GM21515 (cell line): ENCODE data around the gene SETD1B.

ENCODE experiments used
- ATAC-seq: cut with Tn5 transposase; IDR thresholded peaks from one replicate; pipeline ENCODE4 v1.9.1; 2021; ENCODE audit not compliant: unreplicated experiment

SETD1B gene

GRCh38 chr12:121807642-121808347, 4.0 kb downstream of the SETD1B start:
- ATAC-seq = no peak

- no peak for ATAC-seq
These were observed 4.8 kb downstream of the SETD1B start for GRCh38 chr12:121808623-121809022.

DNA sequence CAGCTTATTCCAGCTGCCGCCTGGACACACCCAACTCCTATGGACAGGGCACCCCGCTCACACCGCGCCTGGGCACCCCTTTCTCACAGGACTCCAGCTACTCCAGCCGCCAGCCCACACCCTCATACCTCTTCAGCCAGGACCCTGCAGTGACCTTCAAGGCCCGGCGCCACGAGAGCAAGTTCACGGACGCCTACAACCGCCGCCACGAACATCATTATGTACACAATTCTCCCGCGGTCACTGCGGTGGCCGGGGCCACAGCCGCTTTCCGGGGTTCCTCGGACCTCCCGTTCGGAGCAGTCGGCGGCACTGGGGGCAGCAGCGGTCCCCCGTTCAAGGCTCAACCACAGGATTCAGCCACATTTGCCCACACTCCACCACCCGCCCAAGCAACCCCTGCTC, 5.9 kb downstream of the SETD1B start:
- no peak for ATAC-seq

DNA sequence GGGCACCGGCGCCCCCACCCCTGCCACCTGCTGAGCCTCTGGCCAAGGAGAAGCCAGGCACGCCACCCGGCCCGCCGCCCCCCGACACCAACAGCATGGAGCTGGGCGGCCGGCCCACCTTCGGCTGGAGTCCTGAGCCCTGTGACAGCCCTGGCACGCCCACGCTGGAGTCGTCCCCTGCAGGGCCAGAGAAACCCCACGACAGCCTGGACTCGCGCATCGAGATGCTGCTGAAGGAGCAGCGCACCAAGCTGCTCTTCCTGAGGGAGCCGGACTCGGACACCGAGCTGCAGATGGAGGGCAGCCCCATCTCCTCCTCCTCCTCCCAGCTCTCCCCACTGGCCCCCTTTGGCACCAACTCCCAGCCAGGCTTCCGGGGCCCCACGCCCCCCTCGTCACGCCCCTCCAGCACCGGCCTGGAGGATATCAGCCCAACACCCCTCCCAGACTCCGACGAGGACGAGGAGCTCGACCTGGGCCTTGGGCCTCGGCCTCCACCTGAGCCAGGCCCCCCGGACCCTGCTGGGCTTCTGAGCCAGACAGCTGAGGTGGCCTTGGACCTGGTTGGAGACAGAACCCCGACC, 6.5 kb downstream of the SETD1B start:
- ATAC-seq = no peak

GRCh38 chr12:121810833-121811433, 7.1 kb downstream of the SETD1B start:
- no peak for ATAC-seq

- no peak for ATAC-seq
These were observed 7.9 kb downstream of the SETD1B start for GRCh38 chr12:121811434-121812319.

DNA sequence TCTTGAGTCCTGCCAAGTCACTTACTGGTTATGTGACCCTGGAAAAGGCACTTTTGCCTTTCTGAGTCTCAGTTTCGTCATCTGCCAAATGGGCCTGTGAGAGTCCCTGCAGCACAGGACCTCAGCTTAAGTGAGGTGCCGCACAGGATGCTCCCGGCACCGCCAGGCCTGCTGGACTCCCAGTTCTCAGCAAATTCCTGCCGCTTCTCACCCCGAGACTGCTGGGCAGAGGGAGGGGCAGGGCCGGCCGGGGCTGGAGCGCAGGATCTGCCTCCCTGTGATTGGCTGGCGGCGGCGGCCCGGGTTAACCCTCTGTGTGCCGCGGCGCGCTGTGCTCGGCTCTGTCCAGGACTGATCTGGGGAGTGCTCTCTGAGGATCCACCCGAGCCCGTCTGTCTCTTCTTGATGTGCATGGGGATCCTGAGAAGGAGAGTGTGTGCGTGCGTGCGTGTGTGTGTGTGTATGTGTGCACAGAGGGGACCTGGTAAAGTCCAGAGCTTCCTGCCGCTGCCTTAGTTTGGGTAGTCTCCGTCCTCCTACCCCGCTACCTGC, 8.6 kb downstream of the SETD1B start:
- no peak for ATAC-seq

GRCh38 chr12:121812921-121813896, 9.4 kb downstream of the SETD1B start:
- no peak for ATAC-seq

DNA sequence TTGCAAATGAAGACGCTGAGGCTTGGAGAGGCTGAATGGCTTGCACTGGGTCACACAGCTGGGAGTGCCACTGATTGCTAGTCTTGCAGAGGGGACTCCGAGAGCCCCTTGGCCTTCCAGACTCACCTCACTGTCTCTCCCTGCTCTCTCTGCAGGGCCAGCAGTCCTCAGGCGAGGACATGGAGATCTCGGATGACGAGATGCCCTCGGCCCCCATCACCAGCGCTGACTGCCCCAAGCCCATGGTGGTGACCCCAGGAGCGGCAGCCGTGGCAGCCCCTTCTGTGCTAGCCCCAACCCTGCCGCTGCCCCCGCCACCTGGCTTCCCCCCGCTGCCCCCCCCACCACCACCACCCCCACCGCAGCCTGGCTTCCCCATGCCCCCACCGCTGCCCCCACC, 10.1 kb downstream of the SETD1B start:
- ATAC-seq = no peak

- no peak for ATAC-seq
These were observed 10.8 kb downstream of the SETD1B start for GRCh38 chr12:121814429-121815119.

DNA sequence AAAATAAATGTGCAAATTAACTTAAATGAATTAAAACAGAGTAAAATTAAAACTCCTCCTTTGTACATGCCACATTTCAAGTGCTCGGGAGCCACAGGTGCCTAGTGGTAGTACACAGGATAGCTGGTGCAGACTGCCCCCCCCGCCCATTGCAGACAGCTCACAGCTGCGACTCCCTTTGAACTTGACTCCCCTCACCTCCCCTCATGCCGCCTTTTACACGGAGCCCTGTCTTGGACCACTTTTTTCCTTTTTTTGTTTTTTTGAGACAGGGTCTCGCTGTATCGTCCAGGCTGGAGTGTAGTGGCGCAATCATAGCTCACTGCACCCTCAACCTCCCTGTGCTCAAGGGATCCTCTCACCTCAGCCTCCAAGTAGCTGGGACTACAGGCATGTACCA, 11.5 kb downstream of the SETD1B start:
- no peak for ATAC-seq

DNA sequence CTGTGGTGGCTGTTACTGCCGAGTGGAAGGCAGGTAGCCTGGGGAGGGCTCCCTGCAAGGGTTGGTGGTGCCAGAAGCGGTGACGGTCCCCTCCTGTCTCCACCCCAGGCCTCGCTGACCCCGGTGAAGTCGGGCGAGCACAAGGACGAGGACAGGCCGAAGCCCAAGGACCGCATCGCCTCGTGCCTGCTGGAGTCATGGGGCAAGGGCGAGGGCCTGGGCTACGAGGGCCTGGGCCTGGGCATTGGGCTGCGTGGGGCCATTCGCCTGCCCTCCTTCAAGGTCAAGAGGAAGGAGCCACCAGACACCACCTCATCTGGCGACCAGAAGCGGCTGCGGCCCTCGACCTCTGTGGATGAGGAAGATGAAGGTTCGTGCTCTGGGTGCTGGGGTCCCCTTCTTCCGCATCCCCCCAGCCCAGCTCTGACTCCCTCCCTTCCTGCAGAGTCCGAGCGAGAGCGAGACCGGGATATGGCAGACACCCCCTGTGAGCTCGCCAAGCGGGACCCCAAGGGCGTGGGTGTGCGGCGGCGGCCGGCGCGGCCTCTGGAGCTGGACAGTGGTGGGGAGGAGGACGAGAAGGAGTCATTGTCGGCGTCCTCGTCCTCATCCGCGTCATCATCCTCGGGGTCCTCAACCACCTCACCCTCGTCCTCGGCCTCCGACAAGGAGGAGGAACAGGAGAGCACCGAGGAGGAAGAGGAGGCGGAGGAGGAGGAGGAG, 13.3 kb downstream of the SETD1B start:
- ATAC-seq = no peak

GRCh38 chr12:121817648-121818043, 13.8 kb downstream of the SETD1B start:
- ATAC-seq = no peak

DNA sequence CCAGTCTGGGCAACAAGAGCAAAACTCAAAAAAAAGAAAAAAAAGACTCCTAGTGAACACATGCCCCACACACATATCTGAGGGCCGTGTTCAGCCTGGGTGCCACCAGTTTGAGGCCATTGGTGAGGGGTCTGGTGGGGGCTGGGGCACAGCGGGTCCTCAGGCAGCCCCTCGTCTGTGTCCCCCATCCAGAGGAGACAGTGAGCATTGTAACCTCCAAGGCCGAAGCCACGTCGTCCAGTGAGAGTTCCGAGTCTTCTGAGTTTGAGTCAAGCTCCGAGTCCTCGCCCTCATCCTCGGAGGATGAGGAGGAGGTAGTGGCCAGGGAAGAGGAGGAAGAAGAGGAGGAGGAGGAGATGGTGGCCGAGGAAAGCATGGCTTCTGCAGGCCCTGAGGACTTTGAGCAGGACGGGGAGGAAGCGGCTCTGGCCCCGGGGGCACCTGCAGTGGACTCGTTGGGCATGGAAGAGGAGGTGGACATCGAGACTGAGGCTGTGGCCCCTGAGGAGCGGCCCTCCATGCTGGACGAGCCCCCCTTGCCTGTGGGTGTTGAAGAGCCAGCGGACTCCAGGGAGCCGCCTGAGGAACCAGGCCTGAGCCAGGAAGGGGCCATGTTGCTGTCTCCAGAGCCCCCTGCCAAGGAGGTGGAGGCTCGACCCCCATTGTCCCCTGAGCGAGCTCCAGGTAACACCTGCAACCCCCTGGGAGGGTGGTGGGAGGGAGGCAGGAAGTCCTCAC, 15.6 kb downstream of the SETD1B start:
- ATAC-seq = no peak

- ATAC-seq = no peak
These were observed 16.2 kb downstream of the SETD1B start for GRCh38 chr12:121820056-121820455.

- no peak for ATAC-seq
These were observed 18.7 kb downstream of the SETD1B start for GRCh38 chr12:121822393-121823100.

GRCh38 chr12:121823101-121823726, 19.4 kb downstream of the SETD1B start:
- no peak for ATAC-seq
